Neuron (in vitro differentiated cells): ENCODE data around the gene NAA35.
"Not testable (repeated sequence)": the region's sequence is repeated elsewhere in the genome, so short reads cannot be mapped to it uniquely, and the experiment has no call there.

Experiments used
- H2AFZ ChIP-seq: one replicate; pipeline ENCODE4 v1.6.1; 2013; ENCODE audit warnings: low read depth, mild to moderate bottlenecking, inconsistent platforms, low read length, moderate library complexity
- H3K27me3 ChIP-seq: one replicate; pipeline ENCODE4 v1.6.1; 2013; ENCODE audit warnings: low read length; ENCODE audit not compliant: insufficient read depth
- H3K36me3 ChIP-seq: one replicate; pipeline ENCODE4 v1.6.1; 2013; ENCODE audit warnings: low read length; ENCODE audit not compliant: insufficient read depth
- H3K4me1 ChIP-seq: one replicate; pipeline ENCODE4 v1.6.1; 2013; ENCODE audit warnings: low read length; ENCODE audit not compliant: insufficient read depth
- H3K4me3 ChIP-seq: 2 replicates; pipeline ENCODE4 v1.5.1; 2013; ENCODE audit warnings: mild to moderate bottlenecking, low read length, moderate library complexity
- H3K9me3 ChIP-seq: one replicate; pipeline ENCODE4 v1.6.1; 2013; ENCODE audit warnings: low read length

The NAA35 gene

GRCh38 chr9:86043586-86043985 lies 102.6 kb downstream of the NAA35 start:
- Histone ChIP-seq H2AFZ (no peak overlapping the region), H3K9me3 (peaks cover 5% of the 10 kb centered on the region), H3K27me3 (no peaks in the 10 kb centered on the region), H3K36me3 (peaks cover 49% of the 10 kb centered on the region), H3K4me1 (no peaks in the 10 kb centered on the region), H3K4me3 (no peak overlapping the region)

GRCh38 chr9:86043999-86044398 lies 103.1 kb downstream of the NAA35 start:
- no peak overlapping the region for H3K4me3 ChIP-seq
- peaks cover 5% of the 10 kb centered on the region for H3K9me3 ChIP-seq
- no peaks in the 10 kb centered on the region for H3K27me3 ChIP-seq
- H2AFZ ChIP-seq: no peak overlapping the region
- H3K36me3 ChIP-seq: peaks cover 48% of the 10 kb centered on the region
- no peaks in the 10 kb centered on the region for H3K4me1 ChIP-seq

GRCh38 chr9:86045654-86046053 lies 104.7 kb downstream of the NAA35 start:
- H3K9me3 ChIP-seq: no peaks in the 10 kb centered on the region
- H3K4me1 ChIP-seq: no peaks in the 10 kb centered on the region
- no peak overlapping the region for H3K4me3 ChIP-seq
- no peak overlapping the region for H2AFZ ChIP-seq
- H3K27me3 ChIP-seq: no peaks in the 10 kb centered on the region
- peaks cover 34% of the 10 kb centered on the region for H3K36me3 ChIP-seq

GRCh38 chr9:86046071-86046636 lies 105.2 kb downstream of the NAA35 start:
- H2AFZ ChIP-seq: no peak overlapping the region
- H3K36me3 ChIP-seq: peaks cover 31% of the 10 kb centered on the region
- no peaks in the 10 kb centered on the region for H3K9me3 ChIP-seq
- H3K27me3 ChIP-seq: no peaks in the 10 kb centered on the region
- no peak overlapping the region for H3K4me3 ChIP-seq
- no peaks in the 10 kb centered on the region for H3K4me1 ChIP-seq

- H2AFZ ChIP-seq: no peak overlapping the region
- H3K4me3 ChIP-seq: no peak overlapping the region
- peaks cover 31% of the 10 kb centered on the region for H3K36me3 ChIP-seq
- H3K4me1 ChIP-seq: no peaks in the 10 kb centered on the region
- H3K9me3 ChIP-seq: no peaks in the 10 kb centered on the region
- H3K27me3 ChIP-seq: no peaks in the 10 kb centered on the region
Measured at GRCh38 chr9:86046930-86047341, 106.0 kb downstream of the NAA35 start.

GRCh38 chr9:86047361-86047760 lies 106.4 kb downstream of the NAA35 start:
- H3K4me1 ChIP-seq: no peaks in the 10 kb centered on the region
- no peak overlapping the region for H2AFZ ChIP-seq
- peaks cover 27% of the 10 kb centered on the region for H3K36me3 ChIP-seq
- no peaks in the 10 kb centered on the region for H3K9me3 ChIP-seq
- no peaks in the 10 kb centered on the region for H3K27me3 ChIP-seq
- H3K4me3 ChIP-seq: no peak overlapping the region

GRCh38 chr9:86048018-86048742 lies 107.2 kb downstream of the NAA35 start:
- H2AFZ ChIP-seq, H3K9me3 ChIP-seq, H3K27me3 ChIP-seq, H3K4me1 ChIP-seq, H3K4me3 ChIP-seq: not testable (repeated sequence)
- H3K36me3 ChIP-seq: peaks cover 19% of the 10 kb centered on the region

GRCh38 chr9:86052556-86053468 lies 111.9 kb downstream of the NAA35 start:
- Histone ChIP-seq H3K4me3 (no peak overlapping the region), H3K27me3 (no peaks in the 10 kb centered on the region), H3K36me3 (peaks cover 16% of the 10 kb centered on the region), H3K4me1 (no peaks in the 10 kb centered on the region), H3K9me3 (no peaks in the 10 kb centered on the region), H2AFZ (no peak overlapping the region)

GRCh38 chr9:86054695-86055094 lies 113.7 kb downstream of the NAA35 start:
- Histone ChIP-seq H3K9me3 (no peaks in the 10 kb centered on the region), H3K27me3 (no peaks in the 10 kb centered on the region), H3K4me3 (no peak overlapping the region), H2AFZ (no peak overlapping the region), H3K4me1 (no peaks in the 10 kb centered on the region), H3K36me3 (peaks cover 20% of the 10 kb centered on the region)

- Histone ChIP-seq H3K4me3 (no peak overlapping the region), H3K9me3 (no peaks in the 10 kb centered on the region), H3K27me3 (no peaks in the 10 kb centered on the region), H3K4me1 (no peaks in the 10 kb centered on the region), H3K36me3 (peaks cover 28% of the 10 kb centered on the region), H2AFZ (no peak overlapping the region)
Measured at GRCh38 chr9:86057491-86057890, 116.5 kb downstream of the NAA35 start.

- H3K9me3 ChIP-seq: no peaks in the 10 kb centered on the region
- H3K4me1 ChIP-seq: no peaks in the 10 kb centered on the region
- H3K27me3 ChIP-seq: no peaks in the 10 kb centered on the region
- peaks cover 28% of the 10 kb centered on the region for H3K36me3 ChIP-seq
- no peak overlapping the region for H3K4me3 ChIP-seq
- H2AFZ ChIP-seq: no peak overlapping the region
Measured at GRCh38 chr9:86061972-86062739, 121.2 kb downstream of the NAA35 start.

- no peak overlapping the region for H3K4me3 ChIP-seq
- no peaks in the 10 kb centered on the region for H3K27me3 ChIP-seq
- H2AFZ ChIP-seq: no peak overlapping the region
- no peaks in the 10 kb centered on the region for H3K9me3 ChIP-seq
- no peaks in the 10 kb centered on the region for H3K4me1 ChIP-seq
- H3K36me3 ChIP-seq: peaks cover 28% of the 10 kb centered on the region
Measured at GRCh38 chr9:86062845-86063693, 122.1 kb downstream of the NAA35 start.
